Parathyroid adenoma (tissue), 2 donors: ENCODE measurements around the gene SGO2.

Experiments
- H2AFZ ChIP-seq: fragments of 300-600 bp; sonication (generic); one replicate; pipeline ENCODE4 v1.7.0; 2017; ENCODE audit warnings: antibody characterized with exemption, mild to moderate bottlenecking
- H3K27ac ChIP-seq: fragments of 300-600 bp; sonication (generic); one replicate; pipeline ENCODE4 v1.7.0; 2017
- H3K27me3 ChIP-seq: fragments of 300-600 bp; sonication (generic); one replicate; pipeline ENCODE4 v1.7.0; 2017; ENCODE audit warnings: low read length; ENCODE audit not compliant: control insufficient read depth, insufficient read depth
- H3K36me3 ChIP-seq: fragments of 300-600 bp; sonication (generic); one replicate; pipeline ENCODE4 v1.7.0; 2017; ENCODE audit warnings: low read length; ENCODE audit not compliant: control insufficient read depth, insufficient read depth
- H3K4me1 ChIP-seq: fragments of 300-600 bp; sonication (generic); one replicate; pipeline ENCODE4 v1.7.0; 2017; ENCODE audit warnings: control low read depth
- H3K4me2 ChIP-seq: fragments of 300-600 bp; sonication (generic); one replicate; pipeline ENCODE4 v1.7.0; 2017; ENCODE audit warnings: low read length
- H3K4me3 ChIP-seq: fragments of 300-600 bp; sonication (generic); one replicate; pipeline ENCODE4 v1.7.0; 2017; ENCODE audit warnings: low read depth, low read length
- H3K79me2 ChIP-seq: fragments of 300-600 bp; sonication (generic); one replicate; pipeline ENCODE4 v1.7.0; 2017; ENCODE audit warnings: control low read depth
- H3K9ac ChIP-seq: fragments of 300-600 bp; sonication (generic); one replicate; pipeline ENCODE4 v1.7.0; 2017; ENCODE audit warnings: mild to moderate bottlenecking
- H3K9me3 ChIP-seq: fragments of 300-600 bp; sonication (generic); one replicate; pipeline ENCODE4 v1.7.0; 2017; ENCODE audit warnings: low read length; ENCODE audit not compliant: control insufficient read depth
- CTCF ChIP-seq: fragments of 300-600 bp; sonication (generic); IDR thresholded peaks from one replicate; pipeline ENCODE4 v1.7.0; 2017; ENCODE audit warnings: antibody characterized with exemption, mild to moderate bottlenecking
- donor health status: primary hyperparathyroidism.

SGO2 gene

DNA sequence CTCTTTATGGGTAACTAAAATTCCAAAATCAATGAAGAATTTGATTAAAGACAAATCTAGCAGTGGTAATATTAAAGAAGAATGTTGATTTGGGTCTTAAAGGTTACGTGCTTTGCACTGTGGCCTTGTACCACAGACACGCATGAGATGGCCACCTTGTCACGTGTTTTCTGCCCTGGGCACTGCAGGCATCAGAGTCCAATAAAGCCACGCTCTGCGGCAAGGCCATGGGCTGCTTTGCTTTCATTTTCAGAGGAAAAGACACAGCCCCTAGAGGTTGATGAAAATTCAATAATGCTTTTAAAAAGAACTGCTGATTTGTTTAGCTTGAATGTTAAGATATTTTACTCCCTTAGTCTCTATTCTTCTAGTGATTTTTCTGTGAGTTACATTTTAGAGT, 90.2 kb downstream of the SGO2 start:
- H3K79me2 ChIP-seq: no peaks in the 10 kb centered on the region
- H3K9me3 ChIP-seq: no peaks in the 10 kb centered on the region
- H3K4me3 ChIP-seq: no peak overlapping the region
- H3K27ac ChIP-seq: no peak overlapping the region
- no peak overlapping the region for H3K9ac ChIP-seq
- H3K36me3 ChIP-seq: no peaks in the 10 kb centered on the region
- H3K4me2 ChIP-seq: no peak overlapping the region
- H3K4me1 ChIP-seq: no peaks in the 10 kb centered on the region
- H3K27me3 ChIP-seq: no peaks in the 10 kb centered on the region
- TF ChIP-seq CTCF: no peak
- H2AFZ ChIP-seq: no peak overlapping the region

- H3K36me3 ChIP-seq: no peaks in the 10 kb centered on the region
- H3K79me2 ChIP-seq: no peaks in the 10 kb centered on the region
- H3K4me1 ChIP-seq: no peaks in the 10 kb centered on the region
- no peaks in the 10 kb centered on the region for H3K27me3 ChIP-seq
- H2AFZ ChIP-seq: no peak overlapping the region
- H3K27ac ChIP-seq: no peak overlapping the region
- no peaks in the 10 kb centered on the region for H3K9me3 ChIP-seq
- H3K4me2 ChIP-seq: no peak overlapping the region
- no peak overlapping the region for H3K4me3 ChIP-seq
- H3K9ac ChIP-seq: no peak overlapping the region
- TF ChIP-seq CTCF: no peak
These were observed 90.6 kb downstream of the SGO2 start for GRCh38 chr2:200616656-200617055.

DNA sequence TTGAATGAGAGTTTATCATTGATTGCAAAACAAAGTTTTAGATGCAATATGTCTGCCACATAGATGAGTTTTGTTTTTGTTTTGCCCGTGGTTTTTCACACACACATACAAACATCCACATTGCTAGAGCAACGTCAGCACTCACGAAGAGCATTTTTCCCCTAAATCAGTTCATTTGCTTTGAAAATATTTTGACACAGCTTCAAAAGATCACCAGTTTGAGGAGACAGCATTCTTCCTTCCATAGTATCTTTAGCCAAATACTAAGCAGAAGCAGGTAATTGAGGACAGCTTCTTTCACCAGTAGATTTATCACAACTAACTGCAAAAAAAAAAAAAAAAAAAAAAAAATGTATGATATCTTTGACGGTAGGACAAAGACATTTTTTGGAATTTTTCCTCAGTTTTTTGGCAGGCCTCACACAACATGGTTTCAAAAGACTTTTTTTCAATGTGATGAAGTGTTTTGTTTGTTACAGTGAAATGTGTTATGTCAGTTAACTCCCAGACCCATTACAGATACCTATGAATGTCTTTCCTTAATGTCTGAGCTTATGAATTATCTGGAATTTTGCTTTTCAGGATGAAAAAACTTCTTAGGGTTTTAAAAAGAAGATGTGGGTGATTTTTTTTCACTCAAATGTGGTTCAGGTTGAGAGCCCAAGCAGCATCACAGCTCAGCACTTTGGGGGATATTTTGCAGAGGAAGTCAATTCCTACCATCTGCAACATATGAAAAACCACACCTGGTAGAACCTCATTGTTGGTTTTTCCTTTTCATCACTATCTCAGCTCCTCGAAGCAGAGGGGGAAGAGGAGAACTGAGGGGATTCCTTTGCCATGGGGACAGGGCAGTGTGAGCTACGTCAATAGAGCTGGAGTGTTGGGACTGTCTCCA, 91.4 kb downstream of the SGO2 start:
- H3K4me3 ChIP-seq: no peak overlapping the region
- H3K27me3 ChIP-seq: no peaks in the 10 kb centered on the region
- H3K9ac ChIP-seq: no peak overlapping the region
- no peaks in the 10 kb centered on the region for H3K36me3 ChIP-seq
- no peaks in the 10 kb centered on the region for H3K4me1 ChIP-seq
- no peak for TF ChIP-seq CTCF
- H2AFZ ChIP-seq: no peak overlapping the region
- no peak overlapping the region for H3K4me2 ChIP-seq
- H3K79me2 ChIP-seq: no peaks in the 10 kb centered on the region
- no peak overlapping the region for H3K27ac ChIP-seq
- H3K9me3 ChIP-seq: no peaks in the 10 kb centered on the region

DNA sequence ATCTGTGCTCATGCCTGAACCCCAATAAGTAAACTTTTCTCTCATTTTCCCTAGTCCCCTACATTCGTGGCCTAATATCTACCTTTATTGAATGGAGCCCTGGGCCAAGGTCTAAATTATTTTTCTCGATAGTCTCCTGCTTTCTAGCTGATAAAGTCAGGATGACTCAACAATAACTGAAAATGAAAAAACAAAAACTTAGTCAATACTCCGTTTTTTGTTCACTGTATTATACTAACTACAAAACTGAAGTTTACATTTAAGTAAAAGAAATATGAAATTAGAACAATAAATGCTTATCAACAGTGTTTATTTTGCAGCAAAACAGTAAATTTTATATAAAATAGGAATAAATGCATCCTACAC, 92.0 kb downstream of the SGO2 start:
- H2AFZ ChIP-seq: no peak overlapping the region
- no peaks in the 10 kb centered on the region for H3K36me3 ChIP-seq
- no peak overlapping the region for H3K4me2 ChIP-seq
- no peak for TF ChIP-seq CTCF
- no peak overlapping the region for H3K9ac ChIP-seq
- no peaks in the 10 kb centered on the region for H3K4me1 ChIP-seq
- no peak overlapping the region for H3K4me3 ChIP-seq
- no peaks in the 10 kb centered on the region for H3K9me3 ChIP-seq
- no peaks in the 10 kb centered on the region for H3K79me2 ChIP-seq
- H3K27ac ChIP-seq: no peak overlapping the region
- H3K27me3 ChIP-seq: no peaks in the 10 kb centered on the region

GRCh38 chr2:200618590-200619021, 92.6 kb downstream of the SGO2 start:
- Histone ChIP-seq H3K27me3 (no peaks in the 10 kb centered on the region), H3K9me3 (no peaks in the 10 kb centered on the region), H3K4me2 (no peak overlapping the region), H3K9ac (no peak overlapping the region), H3K27ac (no peak overlapping the region), H3K4me3 (no peak overlapping the region), H3K79me2 (no peaks in the 10 kb centered on the region), H3K4me1 (no peaks in the 10 kb centered on the region), H2AFZ (peak overlapping the region; percentile 4), H3K36me3 (no peaks in the 10 kb centered on the region)
- TF ChIP-seq CTCF: peak; percentile 15
